Osteoblast (primary cell): Measurements from ENCODE around the gene HELZ2. TPM values are rescaled to one million over a fixed set of nuclear protein-coding genes. Genes with fewer than 3 reads are reported as not detected.

Experiments used
- DNase-seq: peaks from one replicate; pipeline ENCODE4 v3.0.0; 2011; ENCODE audit warnings: low spot score, mixed read lengths; ENCODE audit not compliant: insufficient read length; ENCODE audit errors: missing footprints
- H2AFZ ChIP-seq: 2 replicates; pipeline ENCODE4 v1.6.0; 2011; ENCODE audit warnings: mild to moderate bottlenecking, low read length
- H3K27ac ChIP-seq: 2 replicates; pipeline ENCODE4 v1.5.1; 2011; ENCODE audit warnings: mild to moderate bottlenecking, low read depth, low read length, moderate library complexity
- H3K27me3 ChIP-seq: 2 replicates; pipeline ENCODE4 v1.6.0; 2012; ENCODE audit warnings: mild to moderate bottlenecking, control low read depth, inconsistent platforms, low read length, moderate library complexity; ENCODE audit not compliant: insufficient read depth
- H3K36me3 ChIP-seq: 2 replicates; pipeline ENCODE4 v1.5.1; 2011; ENCODE audit warnings: mild to moderate bottlenecking, low read length, control low read depth, moderate library complexity; ENCODE audit not compliant: insufficient read depth
- H3K4me1 ChIP-seq: 2 replicates; pipeline ENCODE4 v1.5.1; 2011; ENCODE audit warnings: mild to moderate bottlenecking, low read length, control low read depth, moderate library complexity; ENCODE audit not compliant: insufficient read depth
- H3K4me2 ChIP-seq: 2 replicates; pipeline ENCODE4 v1.6.0; 2011; ENCODE audit warnings: mild to moderate bottlenecking, low read length; ENCODE audit not compliant: insufficient read depth
- H3K4me3 ChIP-seq: fragments of 200-600 bp; sonication (generic); 3 replicates; pipeline ENCODE4 v1.5.1; 2012; ENCODE audit warnings: mild to moderate bottlenecking, low read length, inconsistent platforms; ENCODE audit not compliant: insufficient read depth
- H3K79me2 ChIP-seq: 2 replicates; pipeline ENCODE4 v1.6.0; 2012; ENCODE audit warnings: mild to moderate bottlenecking, low read length, control low read depth, inconsistent platforms; ENCODE audit not compliant: insufficient read depth
- H3K9me3 ChIP-seq: 2 replicates; pipeline ENCODE4 v1.5.1; 2011; ENCODE audit warnings: low read depth, low read length, control low read depth
- H4K20me1 ChIP-seq: 2 replicates; pipeline ENCODE4 v1.6.0; 2012; ENCODE audit warnings: mild to moderate bottlenecking, low read length, control low read depth; ENCODE audit not compliant: insufficient read depth
- CTCF ChIP-seq: IDR thresholded peaks from 2 replicates; pipeline ENCODE4 v1.5.1; 2011; ENCODE audit warnings: mild to moderate bottlenecking, low read depth, low read length, moderate library complexity; ENCODE audit errors: extremely low read depth
- total RNA-seq: library from RNA; depleted of rRNA; stranded (reverse); fragments of >200 nt; gene quantifications from 2 replicates; pipeline ENCODE4 v1.2.3, GENCODE V29; 2012

Gene HELZ2
- total RNA-seq, 1 donor, result 27.5 TPM

GRCh38 chr20:63596423-63596822 lies 22.4 kb upstream of the HELZ2 start:
- H3K27ac ChIP-seq, result no peak overlapping the region
- peak; percentile 25 for DNase-seq
- TF ChIP-seq CTCF, result no peak
- H4K20me1 ChIP-seq, result peaks cover 23% of the 10 kb centered on the region
- no peak overlapping the region for H3K4me2 ChIP-seq
- H3K4me3 ChIP-seq, result no peak overlapping the region
- peaks cover 8% of the 10 kb centered on the region for H3K4me1 ChIP-seq
- no peaks in the 10 kb centered on the region for H3K9me3 ChIP-seq
- H3K79me2 ChIP-seq, result no peaks in the 10 kb centered on the region
- H3K36me3 ChIP-seq, result peaks cover 39% of the 10 kb centered on the region
- H2AFZ ChIP-seq, result no peak overlapping the region
- no peaks in the 10 kb centered on the region for H3K27me3 ChIP-seq

- no peaks in the 10 kb centered on the region for H3K27me3 ChIP-seq
- no peak overlapping the region for H2AFZ ChIP-seq
- H3K79me2 ChIP-seq, result no peaks in the 10 kb centered on the region
- peaks cover 8% of the 10 kb centered on the region for H3K4me1 ChIP-seq
- peaks cover 23% of the 10 kb centered on the region for H4K20me1 ChIP-seq
- DNase-seq, result no peak
- no peak overlapping the region for H3K27ac ChIP-seq
- H3K9me3 ChIP-seq, result no peaks in the 10 kb centered on the region
- H3K4me3 ChIP-seq, result no peak overlapping the region
- peaks cover 37% of the 10 kb centered on the region for H3K36me3 ChIP-seq
- no peak for TF ChIP-seq CTCF
- H3K4me2 ChIP-seq, result no peak overlapping the region
These were observed 21.5 kb upstream of the HELZ2 start for GRCh38 chr20:63595416-63596127.

- no peak for TF ChIP-seq CTCF
- Histone ChIP-seq H2AFZ (no peak overlapping the region), H3K27me3 (no peaks in the 10 kb centered on the region), H3K79me2 (no peaks in the 10 kb centered on the region), H3K4me3 (no peak overlapping the region), H3K4me2 (no peak overlapping the region), H3K4me1 (peaks cover 8% of the 10 kb centered on the region), H3K9me3 (no peaks in the 10 kb centered on the region), H4K20me1 (peaks cover 21% of the 10 kb centered on the region), H3K36me3 (peaks cover 39% of the 10 kb centered on the region), H3K27ac (peak overlapping the region; percentile 20)
- DNase-seq, result peak; percentile 99
These were observed 20.1 kb upstream of the HELZ2 start for GRCh38 chr20:63594043-63594561.

GRCh38 chr20:63592661-63593060 lies 18.6 kb upstream of the HELZ2 start:
- Histone ChIP-seq H3K36me3 (peaks cover 39% of the 10 kb centered on the region), H3K4me2 (no peak overlapping the region)

More at GRCh38 chr20:63592661-63593060, 18.6 kb upstream of the HELZ2 start:
- Histone ChIP-seq H3K27me3 (no peaks in the 10 kb centered on the region), H3K4me3 (no peak overlapping the region), H3K4me1 (peaks cover 8% of the 10 kb centered on the region), H4K20me1 (peaks cover 15% of the 10 kb centered on the region), H3K9me3 (no peaks in the 10 kb centered on the region), H3K27ac (no peak overlapping the region), H3K79me2 (no peaks in the 10 kb centered on the region), H2AFZ (no peak overlapping the region)
- DNase-seq, result peak; percentile 75
- TF ChIP-seq CTCF, result no peak
